Measurements from ENCODE around the gene PSME3IP1. TPM values are rescaled to one million over a fixed set of nuclear protein-coding genes. Genes with fewer than 3 reads are reported as not detected.

PSME3IP1 gene
- total and polyA plus RNA-seq, 9 of the 15 experiments (the other 6 are each of a cell fraction or from before 2014, with no cell fraction given), result 63.8 to 187 (median 142) TPM

DNA sequence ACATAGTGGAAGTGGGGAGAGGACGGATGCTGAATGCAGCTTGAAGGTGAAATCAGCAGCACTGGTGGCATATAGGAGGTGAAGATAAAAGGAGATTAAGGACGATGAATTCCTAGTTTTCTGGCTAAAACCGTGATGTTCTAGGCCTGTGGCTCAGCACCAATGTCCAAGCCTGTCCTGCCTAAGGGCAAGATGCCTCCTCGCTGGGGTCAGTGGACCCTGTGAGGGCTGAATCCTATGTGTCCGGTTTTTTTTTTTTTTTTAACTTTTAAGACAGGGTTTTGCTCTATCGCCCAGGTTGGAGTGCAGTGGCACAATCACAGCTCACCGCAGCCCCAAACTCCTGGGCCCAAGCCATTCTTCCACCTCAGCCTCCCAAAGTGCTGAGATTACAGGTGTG lies 80.7 kb downstream of the PSME3IP1 start:
- no peak for FAIRE-seq
- H3K4me3 ChIP-seq, result no peak overlapping the region
- TF ChIP-seq ZNF184 (CRISPR knock-in tag; IDR thresholded peaks at IDR 0.05) (no peak), NCOA6 (IDR thresholded peaks at IDR 0.05) (no peak), HES1 (IDR thresholded peaks at IDR 0.05; ENCODE audit: low read depth) (no peak), E2F1 (CRISPR knock-in tag; IDR thresholded peaks at IDR 0.05) (no peak), ZNF347 (CRISPR knock-in tag; IDR thresholded peaks at IDR 0.05; ENCODE audit: low read depth) (no peak), YBX1 (IDR thresholded peaks at IDR 0.05) (no peak), PHF21A (IDR thresholded peaks at IDR 0.05; ENCODE audit: borderline replicate concordance, low read depth) (no peak), JUNB (CRISPR knock-in tag; conservative IDR thresholded peaks at IDR 0.05) (no peak), ZNF12 (CRISPR knock-in tag; IDR thresholded peaks at IDR 0.05) (no peak)
- TF ChIP-seq, protein P1, sequence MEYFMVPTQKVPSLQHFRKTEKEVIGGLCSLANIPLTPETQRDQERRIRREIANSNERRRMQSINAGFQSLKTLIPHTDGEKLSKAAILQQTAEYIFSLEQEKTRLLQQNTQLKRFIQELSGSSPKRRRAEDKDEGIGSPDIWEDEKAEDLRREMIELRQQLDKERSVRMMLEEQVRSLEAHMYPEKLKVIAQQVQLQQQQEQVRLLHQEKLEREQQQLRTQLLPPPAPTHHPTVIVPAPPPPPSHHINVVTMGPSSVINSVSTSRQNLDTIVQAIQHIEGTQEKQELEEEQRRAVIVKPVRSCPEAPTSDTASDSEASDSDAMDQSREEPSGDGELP (CRISPR knock-in tag; IDR thresholded peaks at IDR 0.05; ENCODE audit: borderline replicate concordance), result no peak
- no peak overlapping the region for H3K27ac ChIP-seq (ENCODE audit: extremely low read depth, low read depth, low read length)
- peaks cover 10 to 15% of the 10 kb centered on the region in 2 experiments; a peak in 3 of 5 replicates for H3K4me1 ChIP-seq (replicated peaks in 1 of 2; ENCODE audit: control insufficient read depth in 2 of 2, insufficient read depth in 2 of 2, low read length in 2 of 2)
- DNase-seq (ENCODE audit: extremely low read depth in 1 of 4, low spot score in 3 of 4), result no peak
- no peaks in the 10 kb centered on the region for H3K9me1 ChIP-seq (ENCODE audit: control insufficient read depth, insufficient read depth, low read length)
- ChIA-PET CTCF (ENCODE audit: low intra/inter-chr PET ratio) (no interaction called here), POLR2A (interaction anchor here (0.6 to 1.4 kb wide), 3 partner anchors 12 to 42 kb away, joined by 3 to 6 read pairs (median 4); partner anchors contain the start of gene CPNE2)
- no peaks in the 10 kb centered on the region for H3K36me3 ChIP-seq (ENCODE audit: control insufficient read depth, insufficient read depth, low read length)
- no peak overlapping the region for H3K9ac ChIP-seq (ENCODE audit: insufficient read depth in 1 of 2, low read depth in 2 of 2, low read length in 2 of 2)
- H4K20me1 ChIP-seq (replicated peaks; ENCODE audit: control insufficient read depth, insufficient read depth, low read length), result peaks cover 2% of the 10 kb centered on the region; the same call in 1 of the 2 replicates
- H3K79me2 ChIP-seq (ENCODE audit: control insufficient read depth, insufficient read depth, low read length), result no peaks in the 10 kb centered on the region
- intact Hi-C loops (cut with micrococcal nuclease) (no loop called here), in situ Hi-C loops (cut with MboI) (no loop called here)
- no TSS peak for BruUV-seq (replicated peaks)
- H3K9me3 ChIP-seq (replicated peaks; ENCODE audit: control insufficient read depth, insufficient read depth, low read depth, low read length), result no peaks in the 10 kb centered on the region
- H2AFZ ChIP-seq (ENCODE audit: low read depth, low read length), result no peak overlapping the region
- H3K4me2 ChIP-seq (ENCODE audit: insufficient read depth, low read length), result no peak overlapping the region
- no peak for ATAC-seq
- WGBS (ENCODE audit: insufficient coverage, low coverage, missing lambda C conversion rate), result 24% methylated on average over 7 of the region's 7 CpGs
- H3K27me3 ChIP-seq (ENCODE audit: control insufficient read depth in 2 of 2, insufficient read depth in 2 of 2, low read length in 2 of 2), result no peaks in the 10 kb centered on the region

All from K562 (cell line).